Measurements from ENCODE around the gene PRR19. TPM values are rescaled to one million over a fixed set of nuclear protein-coding genes. Genes with fewer than 3 reads are reported as not detected.
"Not testable (repeated sequence)": the region's sequence is repeated elsewhere in the genome, so short reads cannot be mapped to it uniquely, and the experiment has no call there.

PRR19 gene
- total RNA-seq, 2 experiments from 2014 or later = 0.16 TPM; not detected in 1

DNA sequence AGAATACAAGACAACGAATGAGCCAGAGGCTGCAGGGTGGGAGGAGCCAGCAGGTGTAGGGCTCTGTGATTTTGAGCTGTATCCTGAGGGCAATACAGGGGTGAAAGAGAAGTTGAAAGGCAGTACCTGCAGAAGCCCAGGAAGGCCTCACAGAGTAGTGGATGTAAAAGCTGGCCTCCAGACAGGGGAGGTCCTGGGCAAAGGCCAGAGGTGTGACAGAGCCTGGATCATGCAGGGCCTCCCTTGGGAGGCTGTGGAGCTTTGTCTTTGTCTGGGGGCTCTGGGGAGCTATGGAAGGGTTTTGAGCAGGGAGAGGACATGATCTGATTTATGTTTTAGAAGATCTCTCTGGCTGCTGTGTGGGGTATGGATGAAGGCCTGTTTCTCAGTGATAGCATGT is 26.2 kb downstream of the PRR19 start:
- CTCF ChIA-PET = no interaction called here
- H3K4me3 ChIP-seq (ENCODE audit: low read length) = no peak overlapping the region
- H3K27ac Mint-ChIP-seq = no peak overlapping the region
- TF ChIP-seq CTCF (IDR thresholded peaks at IDR 0.05) = no peak
- peak overlapping the region; percentile 4 for H3K4me3 Mint-ChIP-seq
- peaks cover 13 to 18% of the 10 kb centered on the region in 2 experiments for H3K27me3 ChIP-seq (ENCODE audit: control insufficient read depth in 1 of 2, insufficient read depth in 2 of 2, low read length in 2 of 2)
- ATAC-seq (ENCODE audit: poor library complexity) = no peak
- H3K4me1 ChIP-seq (ENCODE audit: insufficient read depth, low read length) = peaks cover 26% of the 10 kb centered on the region
- DNase-seq = no peak
- intact Hi-C loops (cut with DNase I, micrococcal nuclease) = loop anchor here in 1 of 2 experiments (1.0 to 10.0 kb wide), 5 partner anchors 69 to 1983 kb away; partner anchors contain the start of genes C19orf47 and PLD3
- H3K27ac ChIP-seq (ENCODE audit: low read depth in 1 of 2, low read length in 2 of 2) = no peak overlapping the region
- no peaks in the 10 kb centered on the region for H3K36me3 ChIP-seq (ENCODE audit: insufficient read depth, low read length)
- peaks cover 25% of the 10 kb centered on the region for H3K4me1 Mint-ChIP-seq (ENCODE audit: low read depth)
- H3K36me3 Mint-ChIP-seq (ENCODE audit: low read depth) = no peaks in the 10 kb centered on the region
- POLR2A ChIA-PET = no interaction called here
- no peaks in the 10 kb centered on the region for H3K9me3 Mint-ChIP-seq
- peaks cover 9% of the 10 kb centered on the region for H3K27me3 Mint-ChIP-seq
- H3K9me3 ChIP-seq (ENCODE audit: control insufficient read depth in 1 of 2, insufficient read depth in 1 of 2, low read length in 2 of 2) = peaks cover 0 to 4% of the 10 kb centered on the region in 2 experiments

DNA sequence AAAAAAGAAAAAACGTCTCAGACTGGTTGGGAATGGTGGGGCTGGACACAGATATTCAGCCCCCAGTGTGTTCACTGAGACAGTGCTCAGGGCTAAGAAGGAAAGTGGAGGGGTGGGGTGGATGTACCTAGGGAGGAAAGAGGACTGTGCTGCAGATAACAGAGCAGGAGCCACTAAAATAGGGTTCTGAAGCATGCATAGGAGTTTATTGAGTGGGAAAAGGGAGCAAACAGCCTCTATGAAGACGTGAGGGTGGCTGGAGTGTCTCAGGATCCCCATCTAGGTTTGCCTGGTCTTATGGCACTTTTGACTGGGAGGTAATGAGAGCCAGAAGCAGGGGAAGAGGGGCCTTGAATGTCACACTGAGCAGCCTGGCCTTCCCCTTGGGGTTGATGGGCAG is 26.9 kb downstream of the PRR19 start:
- Histone ChIP-seq H3K4me1 (ENCODE audit: insufficient read depth, low read length) (peaks cover 26% of the 10 kb centered on the region), H3K27ac (ENCODE audit: low read depth in 1 of 2, low read length in 2 of 2) (no peak overlapping the region), H3K4me3 (ENCODE audit: low read length) (no peak overlapping the region), H3K36me3 (ENCODE audit: insufficient read depth, low read length) (no peaks in the 10 kb centered on the region), H3K27me3 (ENCODE audit: control insufficient read depth in 1 of 2, insufficient read depth in 2 of 2, low read length in 2 of 2) (peaks cover 8 to 10% of the 10 kb centered on the region in 2 experiments), H3K9me3 (ENCODE audit: control insufficient read depth in 1 of 2, insufficient read depth in 1 of 2, low read length in 2 of 2) (peaks cover 0 to 4% of the 10 kb centered on the region in 2 experiments)
- intact Hi-C loops (cut with DNase I, micrococcal nuclease) = loop anchor here in 1 of 2 experiments (1.0 to 10.0 kb wide), 5 partner anchors 68 to 1984 kb away; partner anchors contain the start of genes C19orf47 and PLD3
- no peak for TF ChIP-seq CTCF (IDR thresholded peaks at IDR 0.05)
- Mint-ChIP-seq H3K4me1 (ENCODE audit: low read depth) (peaks cover 25% of the 10 kb centered on the region), H3K27ac (no peak overlapping the region), H3K4me3 (peak overlapping the region; percentile 40), H3K27me3 (peaks cover 8% of the 10 kb centered on the region), H3K36me3 (ENCODE audit: low read depth) (no peaks in the 10 kb centered on the region), H3K9me3 (no peaks in the 10 kb centered on the region)
- DNase-seq (no peak), ATAC-seq (ENCODE audit: poor library complexity) (no peak)
- POLR2A ChIA-PET = no interaction called here
- CTCF ChIA-PET = no interaction called here

- POLR2A ChIA-PET = no interaction called here
- H3K36me3 Mint-ChIP-seq (ENCODE audit: low read depth) = no peaks in the 10 kb centered on the region
- H3K9me3 Mint-ChIP-seq = no peaks in the 10 kb centered on the region
- intact Hi-C loops (cut with DNase I, micrococcal nuclease) = no loop called here
- H3K4me1 Mint-ChIP-seq (ENCODE audit: low read depth) = peaks cover 18% of the 10 kb centered on the region
- no peaks in the 10 kb centered on the region for H3K36me3 ChIP-seq (ENCODE audit: insufficient read depth, low read length)
- H3K27me3 Mint-ChIP-seq = peaks cover 1% of the 10 kb centered on the region
- no peak overlapping the region for H3K27ac ChIP-seq (ENCODE audit: low read depth in 1 of 2, low read length in 2 of 2)
- peaks cover 13% of the 10 kb centered on the region for H3K4me1 ChIP-seq (ENCODE audit: insufficient read depth, low read length)
- no peaks in the 10 kb centered on the region for H3K9me3 ChIP-seq (ENCODE audit: control insufficient read depth in 1 of 2, insufficient read depth in 1 of 2, low read length in 2 of 2)
- no peak overlapping the region for H3K27ac Mint-ChIP-seq
- H3K4me3 Mint-ChIP-seq = no peak overlapping the region
- ATAC-seq (ENCODE audit: poor library complexity) (no peak), DNase-seq (no peak)
- TF ChIP-seq CTCF (IDR thresholded peaks at IDR 0.05) = no peak
- no peaks in the 10 kb centered on the region for H3K27me3 ChIP-seq (ENCODE audit: control insufficient read depth in 1 of 2, insufficient read depth in 2 of 2, low read length in 2 of 2)
- CTCF ChIA-PET = no interaction called here
- no peak overlapping the region for H3K4me3 ChIP-seq (ENCODE audit: low read length)
These were observed 28.3 kb downstream of the PRR19 start for GRCh38 chr19:42330241-42330711.

- POLR2A ChIA-PET = interaction anchor here (0.6 kb wide), 1 partner anchor 199 kb away, joined by 3 read pairs; the partner anchor contains the start of gene POU2F2
- H3K4me1 ChIP-seq (ENCODE audit: insufficient read depth, low read length); H3K36me3 ChIP-seq (ENCODE audit: insufficient read depth, low read length); intact Hi-C loops (cut with DNase I, micrococcal nuclease); H3K36me3 Mint-ChIP-seq (ENCODE audit: low read depth); H3K4me3 Mint-ChIP-seq; H3K27ac ChIP-seq (ENCODE audit: low read depth in 1 of 2, low read length in 2 of 2); H3K4me3 ChIP-seq (ENCODE audit: low read length); CTCF ChIA-PET; ATAC-seq (ENCODE audit: poor library complexity); H3K27me3 Mint-ChIP-seq; H3K9me3 ChIP-seq (ENCODE audit: control insufficient read depth in 1 of 2, insufficient read depth in 1 of 2, low read length in 2 of 2); H3K9me3 Mint-ChIP-seq; DNase-seq; H3K27me3 ChIP-seq (ENCODE audit: control insufficient read depth in 1 of 2, insufficient read depth in 2 of 2, low read length in 2 of 2); H3K27ac Mint-ChIP-seq: not testable (repeated sequence)
- H3K4me1 Mint-ChIP-seq (ENCODE audit: low read depth) = peaks cover 14% of the 10 kb centered on the region
These were observed 29.4 kb downstream of the PRR19 start for GRCh38 chr19:42331333-42331732.

Measured in CD4-positive, alpha-beta T cell (primary cell).